PC-3 (cell line): ENCODE results near the gene HSF4. TPM values are rescaled to one million over a fixed set of nuclear protein-coding genes. Genes with fewer than 3 reads are reported as not detected.

ENCODE experiments used
- ATAC-seq: fragments of 200-7000 bp; cut with Tn5 transposase; 2 replicates; pipeline ENCODE4 v1.9.1; 2020; ENCODE audit warnings: mild to moderate bottlenecking, moderate library complexity
- BruUV-seq: library from RNA; stranded (reverse); fragments of 400-500 nt; replicated peaks from 2 replicates; lab custom pipeline; 2021; lab: Mats Ljungman, UMichigan
- CTCF ChIA-PET: fragments of 300-600 bp; sonication (Branson Sonifier 250); formaldehyde crosslinking; loops from one replicate; lab custom pipeline; 2022; ENCODE audit warnings: antibody characterized with exemption; lab: Charles Lee
- POLR2A ChIA-PET: fragments of 300-600 bp; sonication (Branson Sonifier 250); formaldehyde crosslinking; loops from one replicate; lab custom pipeline; 2022; ENCODE audit warnings: antibody characterized with exemption; ENCODE audit not compliant: unreplicated experiment; lab: Charles Lee
- DNase-seq: peaks from one replicate; pipeline ENCODE4 v3.0.0-alpha.2; 2015
- H2AFZ ChIP-seq: fragments of 300-600 bp; sonication (generic); 2 replicates; pipeline ENCODE4 v1.6.0; 2016; ENCODE audit warnings: antibody characterized with exemption, low read length
- H3F3A ChIP-seq: fragments of 300-600 bp; sonication (generic); one replicate; pipeline ENCODE4 v1.6.0; 2017; ENCODE audit warnings: antibody characterized with exemption, low read length, control low read depth, mild to moderate bottlenecking; ENCODE audit not compliant: unreplicated experiment
- H3K27ac ChIP-seq: fragments of 300-600 bp; sonication (generic); 2 replicates; pipeline ENCODE4 v1.5.1; 2016; ENCODE audit warnings: mild to moderate bottlenecking, low read length
- H3K27me3 ChIP-seq: fragments of 300-600 bp; sonication (generic); 2 replicates; pipeline ENCODE4 v1.6.1; 2016; ENCODE audit warnings: low read length, mixed read lengths
- H3K36me3 ChIP-seq: fragments of 300-600 bp; sonication (generic); 2 replicates; pipeline ENCODE4 v1.6.1; 2016; ENCODE audit warnings: low read depth, mixed run types, low read length, mixed read lengths
- H3K4me1 ChIP-seq: fragments of 300-600 bp; sonication (generic); 2 replicates; pipeline ENCODE4 v1.5.1; 2016; ENCODE audit warnings: low read length; ENCODE audit not compliant: insufficient read depth
- H3K4me2 ChIP-seq: fragments of 300-600 bp; sonication (generic); 2 replicates; pipeline ENCODE4 v1.6.0; 2016; ENCODE audit warnings: low read length
- H3K4me3 ChIP-seq: fragments of 300-600 bp; sonication (generic); 2 replicates; pipeline ENCODE4 v1.5.1; 2016; ENCODE audit warnings: mild to moderate bottlenecking, low read length, mixed read lengths
- H3K79me2 ChIP-seq: fragments of 300-600 bp; sonication (generic); 2 replicates; pipeline ENCODE4 v1.6.1; 2017; ENCODE audit warnings: low read length, mixed read lengths
- H3K9ac ChIP-seq: fragments of 300-600 bp; sonication (generic); 2 replicates; pipeline ENCODE4 v1.6.0; 2016; ENCODE audit warnings: mild to moderate bottlenecking, low read length
- H3K9me2 ChIP-seq: fragments of 300-600 bp; sonication (generic); replicated peaks from 2 replicates; pipeline ENCODE4 v1.6.1; 2016; ENCODE audit warnings: mixed run types, low read length, mixed read lengths
- H3K9me3 ChIP-seq: fragments of 300-600 bp; sonication (generic); 2 replicates; pipeline ENCODE4 v1.6.1; 2016; ENCODE audit warnings: low read length, mixed read lengths
- H4K20me1 ChIP-seq: fragments of 300-600 bp; sonication (generic); 2 replicates; pipeline ENCODE4 v1.6.1; 2016; ENCODE audit warnings: low read length, mixed read lengths
- CTCF ChIP-seq: fragments of 300-600 bp; sonication (generic); conservative IDR thresholded peaks from 2 replicates; pipeline ENCODE4 v1.5.1; 2017; ENCODE audit warnings: antibody characterized with exemption, low read depth, mild to moderate bottlenecking, low read length
- EZH2 ChIP-seq: fragments of 300-600 bp; sonication (generic); IDR thresholded peaks from one replicate; pipeline ENCODE4 v1.6.1; 2017; ENCODE audit warnings: antibody characterized with exemption, mild to moderate bottlenecking, low read length; ENCODE audit not compliant: unreplicated experiment
- EZH2phosphoT487 ChIP-seq: fragments of 300-600 bp; sonication (generic); IDR thresholded peaks from 2 replicates; pipeline ENCODE4 v1.6.1; 2018; ENCODE audit warnings: mild to moderate bottlenecking, antibody characterized with exemption, low read length, borderline replicate concordance
- intact Hi-C: fragments of 100-400 bp; cut with micrococcal nuclease; formaldehyde crosslinking; loops from 2 replicates; pipeline ENCODE4 v1.9.0; 2023
- total RNA-seq: library from RNA; depleted of rRNA; stranded (reverse); fragments of >200 nt; gene quantifications from 2 replicates; pipeline ENCODE4 v1.2.3, GENCODE V29; 2014

Gene HSF4
- total RNA-seq, 1 experiment from 2014 or later, result 20.6 TPM

GRCh38 chr16:67154578-67155294 is 9.8 kb upstream of the HSF4 start:
- TF ChIP-seq EZH2phosphoT487 (no peak), EZH2 (no peak), CTCF (no peak)
- no peak for ATAC-seq
- H3K4me1 ChIP-seq, result peaks cover 13% of the 10 kb centered on the region
- no peaks in the 10 kb centered on the region for H4K20me1 ChIP-seq
- no peak overlapping the region for H3K9ac ChIP-seq
- H3K36me3 ChIP-seq, result no peaks in the 10 kb centered on the region
- intact Hi-C loops, result loop anchor here (5.0 kb wide), 1 partner anchor 202 kb away; no protein-coding TSS in a partner anchor
- H3K27ac ChIP-seq, result no peak overlapping the region
- H3K9me2 ChIP-seq, result no peaks in the 10 kb centered on the region
- no peaks in the 10 kb centered on the region for H3K9me3 ChIP-seq
- no peak for DNase-seq
- peak overlapping the region; percentile 70 for H3K4me2 ChIP-seq
- H3F3A ChIP-seq, result no peaks in the 10 kb centered on the region
- ChIA-PET CTCF (interaction anchor here (0.7 to 1.1 kb wide), 3 partner anchors 16 to 137 kb away, joined by 3 to 10 read pairs (median 10); partner anchors contain the start of gene NOL3), POLR2A (no interaction called here)
- no TSS peak for BruUV-seq
- no peaks in the 10 kb centered on the region for H3K27me3 ChIP-seq
- no peaks in the 10 kb centered on the region for H3K79me2 ChIP-seq
- H2AFZ ChIP-seq, result no peak overlapping the region
- H3K4me3 ChIP-seq, result peak overlapping the region; percentile 43; the same call in 1 of the 2 replicates

- TF ChIP-seq CTCF, result peak; percentile 81
- TF ChIP-seq EZH2phosphoT487, result no peak
- Histone ChIP-seq H3K4me1 (peaks cover 13% of the 10 kb centered on the region), H3K9me2 (no peaks in the 10 kb centered on the region), H3K4me3 (peak overlapping the region; percentile 43; the same call in 1 of the 2 replicates), H3K9me3 (no peaks in the 10 kb centered on the region), H3K36me3 (no peaks in the 10 kb centered on the region), H3K4me2 (peak overlapping the region; percentile 70), H3K79me2 (no peaks in the 10 kb centered on the region), H2AFZ (no peak overlapping the region), H3K27ac (no peak overlapping the region), H3F3A (no peaks in the 10 kb centered on the region), H3K27me3 (no peaks in the 10 kb centered on the region), H4K20me1 (no peaks in the 10 kb centered on the region), H3K9ac (no peak overlapping the region)
- DNase-seq (peak; percentile 71), ATAC-seq (peak; percentile 52)
- BruUV-seq, result no TSS peak
- intact Hi-C loops, result loop anchor here (5.0 kb wide), 1 partner anchor 203 kb away; no protein-coding TSS in a partner anchor
- ChIA-PET CTCF (interaction anchor here (0.6 to 1.1 kb wide), 5 partner anchors 15 to 197 kb away, joined by 3 to 10 read pairs (median 4); partner anchors contain the start of gene NOL3), POLR2A (no interaction called here)
Measured at GRCh38 chr16:67155295-67156142, 9.0 kb upstream of the HSF4 start.
